GM23338 (cell line): Measurements from ENCODE around the gene CASQ1. TPM values are rescaled to one million over a fixed set of nuclear protein-coding genes. Genes with fewer than 3 reads are reported as not detected.

Source experiments
- ATAC-seq: fragments of 200-7000 bp; cut with Tn5 transposase; 3 replicates; pipeline ENCODE4 v1.9.1; 2020
- DNase-seq: peaks from one replicate; pipeline ENCODE4 v3.0.0-alpha.2; 2015; ENCODE audit warnings: low spot score
- H2AFZ ChIP-seq: fragments of 200-600 bp; sonication (generic); 2 replicates; pipeline ENCODE4 v1.8.0; 2016; ENCODE audit warnings: antibody characterized with exemption, mild to moderate bottlenecking, moderate library complexity
- H3F3A ChIP-seq: fragments of 200-600 bp; sonication (generic); replicated peaks from 2 replicates; pipeline ENCODE4 v1.8.0; 2017; ENCODE audit warnings: antibody characterized with exemption, mixed run types, low read depth
- H3K27ac ChIP-seq: fragments of 200-600 bp; sonication (generic); 2 replicates; pipeline ENCODE4 v1.6.1; 2016; ENCODE audit warnings: low read depth
- H3K27me3 ChIP-seq: fragments of 200-600 bp; sonication (generic); 2 replicates; pipeline ENCODE4 v1.8.0; 2016; ENCODE audit warnings: mild to moderate bottlenecking, mixed run types, moderate library complexity; ENCODE audit not compliant: insufficient read depth
- H3K36me3 ChIP-seq: fragments of 200-600 bp; sonication (generic); 2 replicates; pipeline ENCODE4 v1.8.0; 2016; ENCODE audit warnings: mild to moderate bottlenecking; ENCODE audit not compliant: insufficient read depth
- H3K4me1 ChIP-seq: fragments of 200-600 bp; sonication (generic); 2 replicates; pipeline ENCODE4 v1.8.0; 2016; ENCODE audit warnings: mild to moderate bottlenecking, moderate library complexity; ENCODE audit not compliant: insufficient read depth
- H3K4me2 ChIP-seq: fragments of 200-600 bp; sonication (generic); 2 replicates; pipeline ENCODE4 v1.7.1; 2017; ENCODE audit warnings: mixed run types
- H3K4me3 ChIP-seq: fragments of 200-600 bp; sonication (generic); 2 replicates; pipeline ENCODE4 v1.6.1; 2016; ENCODE audit warnings: mixed run types
- H3K79me2 ChIP-seq: fragments of 200-600 bp; sonication (generic); replicated peaks from 2 replicates; pipeline ENCODE4 v1.8.0; 2017; ENCODE audit warnings: mild to moderate bottlenecking; ENCODE audit not compliant: insufficient read depth
- H3K9me2 ChIP-seq: fragments of 200-600 bp; sonication (generic); 2 replicates; pipeline ENCODE4 v1.8.0; 2017; ENCODE audit not compliant: insufficient read depth
- H4K20me1 ChIP-seq: fragments of 200-600 bp; sonication (generic); replicated peaks from 2 replicates; pipeline ENCODE4 v1.8.0; 2017; ENCODE audit warnings: mild to moderate bottlenecking; ENCODE audit not compliant: insufficient read depth
- H3K27ac Mint-ChIP-seq: 2 replicates; pipeline ENCODE4 v1.8.0; 2020; ENCODE audit warnings: inconsistent platforms, mild to moderate bottlenecking, moderate library complexity, mixed read lengths
- H3K27me3 Mint-ChIP-seq: 3 replicates; pipeline ENCODE4 v1.8.0; 2022; ENCODE audit warnings: low read depth, mild to moderate bottlenecking, moderate library complexity, mixed read lengths, inconsistent platforms; ENCODE audit not compliant: insufficient read depth, poor library complexity
- H3K36me3 Mint-ChIP-seq: 3 replicates; pipeline ENCODE4 v1.8.0; 2021; ENCODE audit warnings: low read depth, mild to moderate bottlenecking, inconsistent platforms, moderate library complexity, mixed read lengths
- H3K4me1 Mint-ChIP-seq: 3 replicates; pipeline ENCODE4 v1.8.0; 2020; ENCODE audit warnings: mild to moderate bottlenecking, inconsistent platforms, mixed read lengths
- H3K4me3 Mint-ChIP-seq: 3 replicates; pipeline ENCODE4 v1.8.0; 2021; ENCODE audit warnings: moderate library complexity, mild to moderate bottlenecking, inconsistent platforms, mixed read lengths
- H3K9me3 Mint-ChIP-seq: 3 replicates; pipeline ENCODE4 v1.8.0; 2020; ENCODE audit warnings: moderate library complexity, mild to moderate bottlenecking, inconsistent platforms, mixed read lengths
- CTCF ChIP-seq, 2 experiments: fragments of 200-600 bp in 1 of 2; sonication (generic) in 1 of 2; conservative IDR thresholded peaks; 2 replicates each; pipeline versions ENCODE4 v1.5.1 to v1.6.1; 2016 to 2017; ENCODE audit warnings: antibody characterized with exemption in 2 of 2, low read depth in 2 of 2, mild to moderate bottlenecking in 2 of 2, moderate library complexity in 1 of 2
- ETS1 ChIP-seq: IDR thresholded peaks from 2 replicates; pipeline ENCODE4 v1.6.1; 2016; ENCODE audit warnings: antibody characterized with exemption
- EZH2 ChIP-seq: fragments of 200-600 bp; sonication (generic); IDR thresholded peaks from one replicate; pipeline ENCODE4 v1.8.0; 2017; ENCODE audit warnings: antibody characterized with exemption, mild to moderate bottlenecking, low read depth; ENCODE audit not compliant: unreplicated experiment
- EZH2phosphoT487 ChIP-seq: fragments of 200-600 bp; sonication (generic); IDR thresholded peaks from one replicate; pipeline ENCODE4 v1.8.1; 2018; ENCODE audit warnings: antibody characterized with exemption; ENCODE audit not compliant: unreplicated experiment
- JUNB ChIP-seq: IDR thresholded peaks from one replicate; pipeline ENCODE4 v1.6.1; 2016; ENCODE audit warnings: antibody characterized with exemption; ENCODE audit not compliant: unreplicated experiment
- NANOG ChIP-seq: IDR thresholded peaks from 2 replicates; pipeline ENCODE4 v1.6.1; 2016; ENCODE audit warnings: antibody characterized with exemption, borderline replicate concordance
- POLR2AphosphoS5 ChIP-seq: IDR thresholded peaks from 2 replicates; pipeline ENCODE4 v1.6.1; 2016; ENCODE audit warnings: antibody characterized with exemption, low read depth
- REST ChIP-seq: IDR thresholded peaks from one replicate; pipeline ENCODE4 v1.6.1; 2018; ENCODE audit warnings: antibody characterized with exemption; ENCODE audit not compliant: unreplicated experiment
- STAT1 ChIP-seq: IDR thresholded peaks from one replicate; pipeline ENCODE4 v1.6.1; 2016; ENCODE audit warnings: antibody characterized with exemption; ENCODE audit not compliant: unreplicated experiment
- ZNF114 ChIP-seq: fragments of 250-450 bp; sonication (Bioruptor Pico); IDR thresholded peaks from 2 replicates; pipeline ENCODE4 v1.5.0; 2020; ENCODE audit warnings: mild to moderate bottlenecking, moderate library complexity
- ZNF331 ChIP-seq: fragments of 250-450 bp; sonication (Bioruptor Pico); IDR thresholded peaks from 2 replicates; pipeline ENCODE4 v1.5.0; 2020; ENCODE audit warnings: low read depth, mild to moderate bottlenecking, moderate library complexity
- polyA plus RNA-seq: library from polyadenylated mRNA; unstranded; fragments of >200 nt; fragmentation: Nextera tagmentation; extraction: Ambion mirVana; gene quantifications from 2 replicates; pipeline ENCODE4 v1.2.1, GENCODE V29; 2016
- total RNA-seq: library from RNA; depleted of rRNA; stranded (reverse); fragments of >200 nt; shearing (Covaris generic); gene quantifications from 2 replicates; pipeline ENCODE4 v1.2.3, GENCODE V29; 2014

The CASQ1 gene
- total and polyA plus RNA-seq, 2 experiments from 2014 or later, result 1.1 to 2.8 TPM

GRCh38 chr1:160237558-160237957, 47.2 kb downstream of the CASQ1 start (continued):
- no peak for TF ChIP-seq CTCF (conservative IDR thresholded peaks at IDR 0.05; ENCODE audit: low read depth in 2 of 2)
- TF ChIP-seq POLR2AphosphoS5, result no peak
- TF ChIP-seq EZH2, result no peak
- TF ChIP-seq JUNB, result no peak
- no peak for TF ChIP-seq NANOG
- TF ChIP-seq EZH2phosphoT487, result no peak

- H3K9me2 ChIP-seq, result no peaks in the 10 kb centered on the region
- no peaks in the 10 kb centered on the region for H3K4me1 ChIP-seq
- Mint-ChIP-seq H3K4me1 (no peaks in the 10 kb centered on the region; the same call in 2 of the 3 replicates), H3K36me3 (peaks cover 53% of the 10 kb centered on the region), H3K4me3 (no peak overlapping the region), H3K27me3 (no peaks in the 10 kb centered on the region), H3K9me3 (no peaks in the 10 kb centered on the region), H3K27ac (no peak overlapping the region)
- H3F3A ChIP-seq, result peaks cover 8% of the 10 kb centered on the region; the same call in 1 of the 2 replicates
- DNase-seq (no peak), ATAC-seq (no peak)
- peaks cover 52% of the 10 kb centered on the region for H3K36me3 ChIP-seq
- H3K4me2 ChIP-seq, result no peak overlapping the region
- peaks cover 30% of the 10 kb centered on the region for H4K20me1 ChIP-seq
- H3K4me3 ChIP-seq, result no peak overlapping the region
- H3K27ac ChIP-seq, result peak overlapping the region; percentile 26; the same call in 1 of the 2 replicates
- H3K27me3 ChIP-seq, result no peaks in the 10 kb centered on the region
- H2AFZ ChIP-seq, result no peak overlapping the region
- peaks cover 13% of the 10 kb centered on the region for H3K79me2 ChIP-seq
- no peak for TF ChIP-seq REST
- TF ChIP-seq EZH2, result no peak
- TF ChIP-seq JUNB, result no peak
- TF ChIP-seq ZNF114 (CRISPR knock-in tag), result no peak
- TF ChIP-seq STAT1, result no peak
- no peak for TF ChIP-seq ZNF331 (CRISPR knock-in tag)
- TF ChIP-seq ETS1, result no peak
- no peak for TF ChIP-seq POLR2AphosphoS5
- no peak for TF ChIP-seq EZH2phosphoT487
- TF ChIP-seq CTCF (conservative IDR thresholded peaks at IDR 0.05; ENCODE audit: low read depth in 2 of 2), result no peak
These were observed 48.0 kb downstream of the CASQ1 start for GRCh38 chr1:160238408-160238807.
